A549 (cell line): ENCODE results near the gene MRPL22. TPM values are rescaled to one million over a fixed set of nuclear protein-coding genes. Genes with fewer than 3 reads are reported as not detected.

Experiments
- ATAC-seq, 2 experiments: fragments of 200-7000 bp in 1 of 2; fragments of >200 bp in 1 of 2; cut with Nextera tagmentation in 1 of 2; cut with Tn5 transposase in 1 of 2; 3 replicates each; pipeline versions ENCODE4 v1.8.0 to v1.9.1; 2018 to 2020; ENCODE audit warnings: mild to moderate bottlenecking in 1 of 2, moderate library complexity in 1 of 2
- CTCF ChIA-PET: fragments of 300-600 bp; sonication (Branson Sonifier 250); formaldehyde crosslinking; extraction: SDS; loops from one replicate; lab custom pipeline; 2021; ENCODE audit warnings: antibody characterized with exemption, inconsistent platforms; lab: Yijun Ruan, JAX
- POLR2A ChIA-PET: fragments of 350-600 bp; formaldehyde crosslinking; extraction: SDS; loops from one replicate; lab custom pipeline; 2021; ENCODE audit warnings: antibody characterized with exemption, inconsistent platforms; lab: Yijun Ruan, JAX
- DNase-seq, 2 experiments: peaks; one replicate each; pipeline versions ENCODE4 v3.0.0 to v3.0.0-alpha.2; 2011 to 2016; ENCODE audit warnings: low read depth in 1 of 2, low spot score in 1 of 2
- FAIRE-seq: peaks from 2 replicates; lab custom pipeline; 2011; peaks lifted over from hg19 to GRCh38; lab: Jason Lieb, UNC
- H3K27ac ChIP-seq, 2 experiments: fragments of >200 bp; sonication (Bioruptor Twin); formaldehyde crosslinking; 3 replicates each; pipeline ENCODE4 v1.5.1; 2016 to 2017
- H3K4me1 ChIP-seq: fragments of >200 bp; sonication (Bioruptor Twin); formaldehyde crosslinking; 3 replicates; pipeline ENCODE4 v1.6.1; 2016
- H3K4me2 ChIP-seq: fragments of >200 bp; sonication (Bioruptor Twin); formaldehyde crosslinking; 3 replicates; pipeline ENCODE4 v1.6.1; 2016
- H3K4me3 ChIP-seq: fragments of >200 bp; sonication (Bioruptor Twin); formaldehyde crosslinking; 3 replicates; pipeline ENCODE4 v1.5.1; 2016
- H3K9me3 ChIP-seq: fragments of >200 bp; sonication (Bioruptor Twin); formaldehyde crosslinking; 3 replicates; pipeline ENCODE4 v1.6.1; 2016
- BHLHE40 ChIP-seq: IDR thresholded peaks from 2 replicates; pipeline ENCODE4 v1.6.1; 2012; ENCODE audit warnings: low read depth, low read length, inconsistent platforms
- CBX2 ChIP-seq: fragments of 200-600 bp; sonication (generic); IDR thresholded peaks from 2 replicates; pipeline ENCODE4 v1.6.1; 2016; ENCODE audit warnings: low read depth, mild to moderate bottlenecking, borderline replicate concordance
- CBX8 ChIP-seq: fragments of 200-600 bp; sonication (generic); IDR thresholded peaks from 2 replicates; pipeline ENCODE4 v1.6.1; 2016
- CHD2 ChIP-seq: fragments of 150-350 bp; IDR thresholded peaks from 2 replicates; pipeline ENCODE4 v1.6.1; 2014; ENCODE audit warnings: low read length; ENCODE audit not compliant: partially characterized antibody
- E2F6 ChIP-seq: IDR thresholded peaks from 2 replicates; pipeline ENCODE4 v1.6.1; 2012; ENCODE audit warnings: low read depth, borderline replicate concordance
- ELK1 ChIP-seq: fragments of 150-350 bp; IDR thresholded peaks from 2 replicates; pipeline ENCODE4 v1.6.1; 2014; ENCODE audit warnings: low read depth, mild to moderate bottlenecking, low read length
- FOSL2 ChIP-seq, 2 experiments: fragments of 450-650 bp in 1 of 2; fragments of >200 bp in 1 of 2; sonication (Bioruptor Twin) in 1 of 2; formaldehyde crosslinking; IDR thresholded peaks; 2 replicates each; pipeline versions ENCODE4 v1.5.0 to v1.6.1; 2016 to 2020; ENCODE audit warnings: mild to moderate bottlenecking in 1 of 2, moderate library complexity in 1 of 2
- GATA3 ChIP-seq: IDR thresholded peaks from 2 replicates; pipeline ENCODE4 v1.6.1; 2012; ENCODE audit warnings: borderline replicate concordance
- HOXA7 ChIP-seq: fragments of 250-450 bp; sonication (Bioruptor Pico); IDR thresholded peaks from 2 replicates; pipeline ENCODE4 v1.5.0; 2020; ENCODE audit warnings: mild to moderate bottlenecking, moderate library complexity
- HOXB13 ChIP-seq: fragments of 250-450 bp; sonication (Bioruptor Pico); IDR thresholded peaks from 2 replicates; pipeline ENCODE4 v1.5.0; 2020; ENCODE audit warnings: low read depth, mild to moderate bottlenecking, moderate library complexity
- JUN ChIP-seq, 2 experiments: fragments of >200 bp; sonication (Bioruptor Twin); formaldehyde crosslinking; IDR thresholded peaks; 2 replicates in 1 of 2; 3 replicates in 1 of 2; pipeline ENCODE4 v1.6.1; 2016 to 2017
- JUNB ChIP-seq: fragments of >200 bp; sonication (Bioruptor Twin); formaldehyde crosslinking; IDR thresholded peaks from 2 replicates; pipeline ENCODE4 v1.6.1; 2016
- MAX ChIP-seq: IDR thresholded peaks from 2 replicates; pipeline ENCODE4 v1.6.1; 2012
- NPAS2 ChIP-seq: fragments of 250-450 bp; sonication (Bioruptor Pico); IDR thresholded peaks from 2 replicates; pipeline ENCODE4 v1.8.0; 2022; ENCODE audit warnings: mild to moderate bottlenecking, moderate library complexity, borderline replicate concordance
- PHF8 ChIP-seq: fragments of 200-600 bp; sonication (generic); IDR thresholded peaks from 2 replicates; pipeline ENCODE4 v1.6.1; 2016; ENCODE audit warnings: low read depth, mild to moderate bottlenecking, antibody characterized with exemption, moderate library complexity, borderline replicate concordance
- RAD21 ChIP-seq, 2 experiments: fragments of >200 bp in 1 of 2; sonication (Bioruptor Twin) in 1 of 2; formaldehyde crosslinking in 1 of 2; IDR thresholded peaks in 1 of 2; conservative IDR thresholded peaks in 1 of 2; 2 replicates in 1 of 2; 3 replicates in 1 of 2; pipeline ENCODE4 v1.6.1; 2012 to 2018; ENCODE audit warnings: inconsistent platforms in 1 of 2
- TFCP2L1 ChIP-seq: fragments of 250-450 bp; sonication (Bioruptor Pico); IDR thresholded peaks from 2 replicates; pipeline ENCODE4 v1.5.0; 2021; ENCODE audit warnings: mild to moderate bottlenecking
- TP53 ChIP-seq: fragments of 250-450 bp; sonication (Bioruptor Pico); IDR thresholded peaks from 2 replicates; pipeline ENCODE4 v1.5.0; 2021; ENCODE audit warnings: mild to moderate bottlenecking, moderate library complexity
- ZC3H11A ChIP-seq: fragments of 450-650 bp; IDR thresholded peaks from 2 replicates; pipeline ENCODE4 v1.6.1; 2014; ENCODE audit warnings: antibody characterized with exemption, mild to moderate bottlenecking
- ZFP36 ChIP-seq: fragments of 450-650 bp; IDR thresholded peaks from 2 replicates; pipeline ENCODE4 v1.6.1; 2014; ENCODE audit warnings: borderline replicate concordance; ENCODE audit not compliant: partially characterized antibody
- ZNF302 ChIP-seq: fragments of 250-450 bp; sonication (Bioruptor Pico); IDR thresholded peaks from 2 replicates; pipeline ENCODE4 v1.9.0; 2021; ENCODE audit warnings: inconsistent platforms, mild to moderate bottlenecking, moderate library complexity
- ZSCAN20 ChIP-seq: fragments of 250-450 bp; sonication (Bioruptor Pico); IDR thresholded peaks from 2 replicates; pipeline ENCODE4 v1.8.0; 2022; ENCODE audit warnings: mild to moderate bottlenecking, moderate library complexity
- WGBS: methylation state at CpG from one replicate; pipeline ENCODE4 v1.1.6; 2017; ENCODE audit errors: missing lambda C conversion rate; 5-methylcytosine and 5-hydroxymethylcytosine counted together
- polyA plus RNA-seq, 4 experiments: library from polyadenylated mRNA; depleted of rRNA in 3 of 4; stranded (reverse); fragments of >200 nt; fragmentation: RNase III in 1 of 4; extraction: RNeasy Plus Mini Kit Qiagen cat#74134 plus additional on column Dnase treatment in 1 of 4; gene quantifications; 2 replicates in 3 of 4; 3 replicates in 1 of 4; pipeline ENCODE4 v1.2.3, GENCODE V29; 2011 to 2017

MRPL22 gene
- polyA plus RNA-seq, 2 of the 4 experiments (the other 2 are of a cell fraction): 56.3 to 91.0 TPM

- POLR2A ChIA-PET: no interaction called here
Observed at GRCh38 chr5:154895606-154896561, 45.0 kb upstream of the MRPL22 start.

GRCh38 chr5:154896562-154897165 is 44.2 kb upstream of the MRPL22 start:
- ChIA-PET CTCF (interaction anchor here (1.0 to 1.4 kb wide), 2 partner anchors 8 to 10 kb away, joined by 3 to 5 read pairs; no protein-coding TSS in a partner anchor), POLR2A (no interaction called here)
- no peak overlapping the region for H3K4me3 ChIP-seq
- H3K4me2 ChIP-seq: no peak overlapping the region
- no peaks in the 10 kb centered on the region for H3K9me3 ChIP-seq
- no peaks in the 10 kb centered on the region for H3K4me1 ChIP-seq
- DNase-seq (no peak), FAIRE-seq (no peak), ATAC-seq (no peak)
- no peak for TF ChIP-seq JUNB
- TF ChIP-seq MAX: no peak
- TF ChIP-seq CBX2: no peak
- no peak for TF ChIP-seq ELK1
- no peak for TF ChIP-seq TFCP2L1 (CRISPR knock-in tag)
- TF ChIP-seq ZSCAN20: no peak
- no peak for TF ChIP-seq BHLHE40
- no peak for TF ChIP-seq FOSL2 (IDR thresholded peaks at IDR 0.05)
- no peak for TF ChIP-seq FOSL2 (CRISPR knock-in tag; IDR thresholded peaks at IDR 0.05)
- no peak for TF ChIP-seq TP53
- H3K27ac ChIP-seq: no peak overlapping the region

More at GRCh38 chr5:154895606-154896561, 45.0 kb upstream of the MRPL22 start:
- 89% methylated on average over 14 of the region's 14 CpGs for WGBS
- no peak for FAIRE-seq
- TF ChIP-seq HOXB13 (CRISPR knock-in tag) (no peak), PHF8 (no peak), CBX8 (no peak), JUN (IDR thresholded peaks at IDR 0.05) (no peak), CBX2 (no peak), BHLHE40 (no peak), ZC3H11A (no peak), HOXA7 (CRISPR knock-in tag) (no peak), RAD21 (conservative IDR thresholded peaks at IDR 0.05 in 1 of 2, IDR thresholded peaks at IDR 0.05 in 1 of 2) (no peak), JUNB (no peak), ZFP36 (no peak), ZNF302 (CRISPR knock-in tag) (no peak), E2F6 (no peak), CHD2 (no peak), GATA3 (no peak), NPAS2 (CRISPR knock-in tag) (no peak)
- TF ChIP-seq, all 56 proteins: peak for 0
- Histone ChIP-seq H3K4me2 (no peak overlapping the region), H3K9me3 (no peaks in the 10 kb centered on the region), H3K4me3 (no peak overlapping the region), H3K27ac (no peak overlapping the region), H3K4me1 (no peaks in the 10 kb centered on the region)
- no peak for ATAC-seq
- DNase-seq: no peak
- CTCF ChIA-PET: interaction anchor here (1.0 to 1.4 kb wide), 2 partner anchors 9 to 11 kb away, joined by 3 to 5 read pairs; no protein-coding TSS in a partner anchor
